Naive B cell (primary cell): ENCODE results near the gene CRPPA. TPM values are rescaled to one million over a fixed set of nuclear protein-coding genes. Genes with fewer than 3 reads are reported as not detected.
"Not testable (repeated sequence)": the region's sequence is repeated elsewhere in the genome, so short reads cannot be mapped to it uniquely, and the experiment has no call there.

Source experiments
- ATAC-seq, 2 donors: fragments of 150-1000 bp; cut with Tn5 transposase; 2 replicates each; pipeline ENCODE4 v1.10.0; 2021; ENCODE audit warnings: low read depth in 2 of 2, mild to moderate bottlenecking in 2 of 2, moderate library complexity in 2 of 2
- DNase-seq: peaks from one replicate; pipeline ENCODE4 v3.0.0; 2022
- H3K27ac Mint-ChIP-seq, 6 donors: one replicate each; pipeline ENCODE4 v1.8.0; 2020 to 2022; ENCODE audit warnings: mild to moderate bottlenecking in 6 of 6, mixed read lengths in 6 of 6, moderate library complexity in 5 of 6, inconsistent platforms in 2 of 6
- H3K27me3 Mint-ChIP-seq, 3 donors: one replicate each; pipeline ENCODE4 v1.8.0; 2021 to 2022; ENCODE audit warnings: mixed read lengths in 3 of 3, mild to moderate bottlenecking in 1 of 3
- H3K36me3 Mint-ChIP-seq, 2 donors: one replicate each; pipeline ENCODE4 v1.8.0; 2020 to 2022; ENCODE audit warnings: mixed read lengths in 2 of 2, inconsistent platforms in 1 of 2, mild to moderate bottlenecking in 1 of 2
- H3K4me1 Mint-ChIP-seq, 3 donors: one replicate each; pipeline ENCODE4 v1.8.0; 2020 to 2022; ENCODE audit warnings: mixed read lengths in 3 of 3, inconsistent platforms in 1 of 3, mild to moderate bottlenecking in 1 of 3, moderate library complexity in 1 of 3
- H3K4me3 Mint-ChIP-seq, 8 donors: one replicate each; pipeline ENCODE4 v1.8.0; 2020 to 2022; ENCODE audit warnings: mild to moderate bottlenecking in 8 of 8, mixed read lengths in 8 of 8, moderate library complexity in 8 of 8, inconsistent platforms in 2 of 8
- H3K9me3 Mint-ChIP-seq, 7 donors: one replicate each; pipeline ENCODE4 v1.8.0; 2020 to 2022; ENCODE audit warnings: mixed read lengths in 7 of 7, mild to moderate bottlenecking in 5 of 7, inconsistent platforms in 2 of 7, moderate library complexity in 1 of 7
- polyA plus RNA-seq, 6 donors: library from polyadenylated mRNA; unstranded; fragments of 300-500 nt; fragmentation: Illumina TruSeq; gene quantifications; one replicate each; pipeline ENCODE4 v1.2.3, GENCODE V29; 2021; ENCODE audit warnings: low read depth in 6 of 6

CRPPA gene
- polyA plus RNA-seq = under 1 TPM in 5 of 6 donors, not detected in 1; 0.23 to 0.71 (median 0.39) TPM

- Mint-ChIP-seq H3K9me3 (no peaks in the 10 kb centered on the region), H3K27me3 (no peaks in the 10 kb centered on the region), H3K4me1 (peaks cover 11 to 16% (median 16%) of the 10 kb centered on the region in 3 donors), H3K4me3 (peak within 1 kb of the TSS; percentile 72 to 98 (median 93)), H3K27ac (peak within 1 kb of the TSS; percentile 36 to 92 (median 90)), H3K36me3 (no peaks in the 10 kb centered on the region)
- ATAC-seq (peak; percentile 23 to 26), DNase-seq (peak; percentile 33)
Measured at GRCh38 chr7:16421333-16422102, at the start of gene CRPPA. CRPPA (minus strand) TSS chr7:16421538; CDS start chr7:16421322, 216 bp downstream.

- no peaks in the 10 kb centered on the region for H3K27me3 Mint-ChIP-seq
- peaks cover 0 to 4% (median 0%) of the 10 kb centered on the region in 3 donors for H3K4me1 Mint-ChIP-seq
- H3K36me3 Mint-ChIP-seq = no peaks in the 10 kb centered on the region
- ATAC-seq = no peak
- H3K27ac Mint-ChIP-seq = no peak within 1 kb of the TSS
- no peaks in the 10 kb centered on the region for H3K9me3 Mint-ChIP-seq
- no peak for DNase-seq
- peak within 1 kb of the TSS in 1 of 8 donors; percentile 19 for H3K4me3 Mint-ChIP-seq
Measured at GRCh38 chr7:16465469-16466361, 44.4 kb upstream of the CRPPA start, which contains the start of gene SOSTDC1. SOSTDC1 (minus strand) TSS chr7:16465738; CDS start chr7:16465668, 70 bp downstream.

- no peak overlapping the region for H3K4me3 Mint-ChIP-seq
- no peaks in the 10 kb centered on the region for H3K27me3 Mint-ChIP-seq
- ATAC-seq (no peak), DNase-seq (no peak)
- peaks cover 0 to 4% (median 0%) of the 10 kb centered on the region in 3 donors for H3K4me1 Mint-ChIP-seq
- no peak overlapping the region for H3K27ac Mint-ChIP-seq
- H3K9me3 Mint-ChIP-seq = no peaks in the 10 kb centered on the region
- no peaks in the 10 kb centered on the region for H3K36me3 Mint-ChIP-seq
Measured at GRCh38 chr7:16463949-16464715, 42.8 kb upstream of the CRPPA start.

GRCh38 chr7:16463520-16463919, 42.2 kb upstream of the CRPPA start:
- Mint-ChIP-seq H3K36me3 (no peaks in the 10 kb centered on the region), H3K9me3 (no peaks in the 10 kb centered on the region), H3K4me1 (peaks cover 0 to 4% (median 0%) of the 10 kb centered on the region in 3 donors), H3K4me3 (no peak overlapping the region), H3K27me3 (no peaks in the 10 kb centered on the region), H3K27ac (no peak overlapping the region)
- no peak for DNase-seq
- no peak for ATAC-seq

- ATAC-seq (no peak), DNase-seq (no peak)
- H3K27me3 Mint-ChIP-seq = no peaks in the 10 kb centered on the region
- no peaks in the 10 kb centered on the region for H3K36me3 Mint-ChIP-seq
- no peak overlapping the region for H3K27ac Mint-ChIP-seq
- H3K4me3 Mint-ChIP-seq = no peak overlapping the region
- H3K9me3 Mint-ChIP-seq = no peaks in the 10 kb centered on the region
- peaks cover 0 to 4% (median 0%) of the 10 kb centered on the region in 3 donors for H3K4me1 Mint-ChIP-seq
Measured at GRCh38 chr7:16462431-16462889, 41.1 kb upstream of the CRPPA start.

- H3K27ac Mint-ChIP-seq = peak overlapping the region in 1 of 6 donors; percentile 6
- no peak for DNase-seq
- no peaks in the 10 kb centered on the region for H3K27me3 Mint-ChIP-seq
- ATAC-seq = no peak
- no peaks in the 10 kb centered on the region for H3K36me3 Mint-ChIP-seq
- peaks cover 0 to 4% (median 0%) of the 10 kb centered on the region in 3 donors for H3K4me1 Mint-ChIP-seq
- no peak overlapping the region for H3K4me3 Mint-ChIP-seq
- H3K9me3 Mint-ChIP-seq = no peaks in the 10 kb centered on the region
Measured at GRCh38 chr7:16460789-16461493, 39.6 kb upstream of the CRPPA start.

GRCh38 chr7:16456303-16456702, 35.0 kb upstream of the CRPPA start:
- H3K36me3 Mint-ChIP-seq, H3K4me1 Mint-ChIP-seq, H3K4me3 Mint-ChIP-seq, H3K27me3 Mint-ChIP-seq, DNase-seq, ATAC-seq, H3K9me3 Mint-ChIP-seq, H3K27ac Mint-ChIP-seq: not testable (repeated sequence)

- Mint-ChIP-seq H3K27me3 (peaks cover 0 to 8% (median 4%) of the 10 kb centered on the region in 3 donors), H3K27ac (no peak overlapping the region), H3K4me1 (no peaks in the 10 kb centered on the region), H3K4me3 (no peak overlapping the region), H3K36me3 (no peaks in the 10 kb centered on the region), H3K9me3 (no peaks in the 10 kb centered on the region)
- ATAC-seq (no peak), DNase-seq (no peak)
Measured at GRCh38 chr7:16455591-16455990, 34.3 kb upstream of the CRPPA start.

- ATAC-seq (no peak), DNase-seq (no peak)
- Mint-ChIP-seq H3K27ac (no peak overlapping the region), H3K4me3 (no peak overlapping the region), H3K27me3 (peaks cover 0 to 8% (median 4%) of the 10 kb centered on the region in 3 donors), H3K9me3 (no peaks in the 10 kb centered on the region), H3K36me3 (no peaks in the 10 kb centered on the region), H3K4me1 (no peaks in the 10 kb centered on the region)
Measured at GRCh38 chr7:16450366-16450765, 29.0 kb upstream of the CRPPA start.

GRCh38 chr7:16447876-16448275, 26.5 kb upstream of the CRPPA start:
- H3K4me1 Mint-ChIP-seq = no peaks in the 10 kb centered on the region
- H3K9me3 Mint-ChIP-seq = no peaks in the 10 kb centered on the region
- H3K36me3 Mint-ChIP-seq = no peaks in the 10 kb centered on the region
- H3K4me3 Mint-ChIP-seq = no peak overlapping the region
- H3K27ac Mint-ChIP-seq = no peak overlapping the region
- peaks cover 0 to 8% (median 4%) of the 10 kb centered on the region in 3 donors for H3K27me3 Mint-ChIP-seq
- ATAC-seq (no peak), DNase-seq (no peak)

- DNase-seq (no peak), ATAC-seq (no peak)
- Mint-ChIP-seq H3K4me3 (no peak overlapping the region), H3K27ac (no peak overlapping the region), H3K9me3 (no peaks in the 10 kb centered on the region), H3K27me3 (peaks cover 0 to 2% (median 0%) of the 10 kb centered on the region in 3 donors), H3K36me3 (no peaks in the 10 kb centered on the region), H3K4me1 (no peaks in the 10 kb centered on the region)
Measured at GRCh38 chr7:16446508-16446907, 25.2 kb upstream of the CRPPA start.

GRCh38 chr7:16443871-16444270, 22.5 kb upstream of the CRPPA start:
- DNase-seq, ATAC-seq: not testable (repeated sequence)

More at GRCh38 chr7:16443871-16444270, 22.5 kb upstream of the CRPPA start:
- H3K27me3 Mint-ChIP-seq, H3K4me1 Mint-ChIP-seq, H3K4me3 Mint-ChIP-seq, H3K9me3 Mint-ChIP-seq, H3K36me3 Mint-ChIP-seq, H3K27ac Mint-ChIP-seq: not testable (repeated sequence)
